ENCODE measurements around the gene TPT1. TPM values are rescaled to one million over a fixed set of nuclear protein-coding genes. Genes with fewer than 3 reads are reported as not detected.
"Not testable (repeated sequence)": the region's sequence is repeated elsewhere in the genome, so short reads cannot be mapped to it uniquely, and the experiment has no call there.

Gene TPT1
- total RNA-seq, 5 donors from 2014 or later (not counting 1 experiment from before 2014, with no cell fraction given), result 6,680 to 8,997 (median 7,956) TPM

DNA sequence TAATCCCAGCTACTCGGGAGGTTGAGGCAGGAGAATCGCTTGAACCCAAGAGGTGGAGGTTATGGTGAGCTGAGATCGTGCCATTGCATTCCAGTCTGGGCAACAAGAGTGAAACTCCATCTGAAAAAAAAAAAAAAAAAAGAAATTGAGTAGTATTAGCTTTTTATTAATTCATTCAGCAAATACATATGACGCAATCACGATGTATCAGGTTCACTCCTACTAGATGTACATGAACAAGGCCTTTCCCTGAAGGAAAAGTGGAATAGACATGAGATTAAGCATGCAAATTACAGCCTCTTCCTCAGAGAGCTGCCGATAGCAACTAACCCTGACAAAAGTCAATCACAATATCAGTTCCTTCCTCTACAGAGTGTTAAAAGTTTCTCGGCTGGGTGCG lies 9.2 kb upstream of the TPT1 start:
- no peak overlapping the region for H3K4me3 Mint-ChIP-seq
- H3K27me3 ChIP-seq (replicated peaks in 1 of 2; ENCODE audit: control insufficient read depth in 2 of 2, extremely low read depth in 1 of 2, insufficient read depth in 2 of 2, low read length in 1 of 2), result no peaks in the 10 kb centered on the region
- no peak overlapping the region for H3K4me3 ChIP-seq (ENCODE audit: control insufficient read depth in 1 of 2, extremely low read depth in 1 of 2, low read length in 1 of 2)
- no peak overlapping the region for H3K27ac Mint-ChIP-seq
- DNase-seq, result no peak
- POLR2A ChIA-PET, result interaction anchor here in 1 of 2 donors (0.6 kb wide), 2 partner anchors 13 to 245 kb away, joined by 5 read pairs; no protein-coding TSS in a partner anchor
- H3K36me3 ChIP-seq (ENCODE audit: control insufficient read depth in 2 of 2, extremely low read depth in 1 of 2, insufficient read depth in 1 of 2, low read length in 1 of 2), result peaks cover 0 to 51% of the 10 kb centered on the region in 2 donors
- H3K4me1 ChIP-seq (ENCODE audit: control insufficient read depth in 1 of 2, extremely low read depth in 1 of 2, insufficient read depth in 2 of 2, low read length in 2 of 2), result no peaks in the 10 kb centered on the region
- H3K4me1 Mint-ChIP-seq, result peaks cover 0 to 10% (median 8%) of the 10 kb centered on the region in 3 donors
- H3K27ac ChIP-seq (ENCODE audit: low read length), result no peak overlapping the region
- no peak for ATAC-seq (replicated peaks in 1 of 4)
- WGBS (ENCODE audit: insufficient coverage), result 100% methylated on average over 3 of the region's 8 CpGs
- CTCF ChIA-PET, result interaction anchor here in 1 of 2 donors (0.6 to 0.8 kb wide), 3 partner anchors 8 to 107 kb away, joined by 3 read pairs; no protein-coding TSS in a partner anchor
- H3K9me3 ChIP-seq, result no peaks in the 10 kb centered on the region
- H3K27me3 Mint-ChIP-seq, result no peaks in the 10 kb centered on the region
- no peaks in the 10 kb centered on the region for H3K9me3 Mint-ChIP-seq
- H3K36me3 Mint-ChIP-seq, result peaks cover 38% of the 10 kb centered on the region

DNA sequence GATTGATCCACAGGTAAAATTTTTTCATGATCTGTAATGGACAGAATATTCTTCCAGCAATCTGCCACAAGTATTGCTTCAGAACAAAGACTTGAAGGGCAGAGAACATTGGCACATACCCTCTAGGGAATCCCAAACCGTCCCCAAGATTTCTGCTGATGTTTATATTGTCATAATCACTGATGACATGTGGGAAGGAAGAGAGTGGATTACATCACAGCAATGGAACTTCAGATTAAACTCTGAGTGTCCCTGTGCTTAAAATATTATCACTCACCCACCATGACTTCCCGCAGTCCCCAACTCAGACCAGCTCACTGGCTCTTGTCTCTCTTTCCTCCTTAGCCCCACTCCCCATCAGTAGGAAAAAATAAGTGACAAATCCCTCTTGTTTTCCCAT lies 8.5 kb upstream of the TPT1 start:
- ChIA-PET CTCF (interaction anchor here in 1 of 2 donors (0.6 to 0.8 kb wide), 3 partner anchors 8 to 108 kb away, joined by 3 read pairs; no protein-coding TSS in a partner anchor), POLR2A (interaction anchor here (0.6 to 0.7 kb wide), 2 partner anchors 12 to 13 kb away, joined by 5 to 10 read pairs; no protein-coding TSS in a partner anchor)
- ATAC-seq (replicated peaks in 1 of 4), result no peak
- H3K9me3 Mint-ChIP-seq, result no peaks in the 10 kb centered on the region
- peaks cover 41% of the 10 kb centered on the region for H3K36me3 Mint-ChIP-seq
- H3K27me3 ChIP-seq (replicated peaks in 1 of 2; ENCODE audit: control insufficient read depth in 2 of 2, extremely low read depth in 1 of 2, insufficient read depth in 2 of 2, low read length in 1 of 2), result no peaks in the 10 kb centered on the region
- peaks cover 0 to 12% (median 10%) of the 10 kb centered on the region in 3 donors for H3K4me1 Mint-ChIP-seq
- no peaks in the 10 kb centered on the region for H3K4me1 ChIP-seq (ENCODE audit: control insufficient read depth in 1 of 2, extremely low read depth in 1 of 2, insufficient read depth in 2 of 2, low read length in 2 of 2)
- no peak overlapping the region for H3K4me3 ChIP-seq (ENCODE audit: control insufficient read depth in 1 of 2, extremely low read depth in 1 of 2, low read length in 1 of 2)
- 86% methylated on average over 1 of the region's 2 CpGs for WGBS (ENCODE audit: insufficient coverage)
- no peaks in the 10 kb centered on the region for H3K27me3 Mint-ChIP-seq
- no peak overlapping the region for H3K27ac Mint-ChIP-seq
- no peak for DNase-seq
- H3K27ac ChIP-seq (ENCODE audit: low read length), result no peak overlapping the region
- no peak overlapping the region for H3K4me3 Mint-ChIP-seq
- no peaks in the 10 kb centered on the region for H3K9me3 ChIP-seq
- peaks cover 0 to 53% of the 10 kb centered on the region in 2 donors for H3K36me3 ChIP-seq (ENCODE audit: control insufficient read depth in 2 of 2, extremely low read depth in 1 of 2, insufficient read depth in 1 of 2, low read length in 1 of 2)

DNA sequence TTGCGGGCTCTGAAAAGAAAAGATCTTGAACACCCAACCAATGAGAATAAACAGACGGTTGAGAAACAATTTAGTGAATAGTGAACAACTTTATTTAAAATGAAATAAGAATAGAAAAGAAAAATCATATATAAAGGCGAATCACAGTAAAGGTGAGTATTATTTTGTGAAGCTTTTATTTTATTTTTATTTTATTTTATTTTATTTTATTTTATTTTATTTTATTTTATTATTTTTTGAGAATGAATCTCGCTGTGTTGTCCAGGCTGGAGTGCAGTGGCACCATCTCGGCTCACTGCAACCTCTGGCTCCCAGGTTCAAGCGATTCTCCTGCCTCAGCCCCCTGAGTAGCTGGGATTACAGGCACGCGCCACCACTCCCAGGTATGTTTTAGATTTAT lies 3.1 kb upstream of the TPT1 start:
- Mint-ChIP-seq H3K36me3 (peaks cover 31% of the 10 kb centered on the region), H3K4me1 (peaks cover 31 to 38% (median 38%) of the 10 kb centered on the region in 3 donors)
- H3K9me3 ChIP-seq; H3K27ac Mint-ChIP-seq; H3K9me3 Mint-ChIP-seq; DNase-seq; H3K4me3 Mint-ChIP-seq; H3K27ac ChIP-seq (ENCODE audit: low read length); H3K4me3 ChIP-seq (ENCODE audit: control insufficient read depth in 1 of 2, extremely low read depth in 1 of 2, low read length in 1 of 2); ATAC-seq (replicated peaks in 1 of 4); H3K27me3 ChIP-seq (replicated peaks in 1 of 2; ENCODE audit: control insufficient read depth in 2 of 2, extremely low read depth in 1 of 2, insufficient read depth in 2 of 2, low read length in 1 of 2); H3K27me3 Mint-ChIP-seq: not testable (repeated sequence)
- peaks cover 0 to 37% of the 10 kb centered on the region in 2 donors for H3K36me3 ChIP-seq (ENCODE audit: control insufficient read depth in 2 of 2, extremely low read depth in 1 of 2, insufficient read depth in 1 of 2, low read length in 1 of 2)
- ChIA-PET POLR2A (interaction anchor here in 1 of 2 donors (0.5 to 0.6 kb wide), 3 partner anchors 21 to 1041 kb away, joined by 3 read pairs; no protein-coding TSS in a partner anchor), CTCF (interaction anchor here in 1 of 2 donors (1.0 kb wide), 1 partner anchor 27 kb away, joined by 3 read pairs; no protein-coding TSS in a partner anchor)
- no CpG with 5 or more reads among the region's 8 CpGs for WGBS (ENCODE audit: insufficient coverage)
- peaks cover 8 to 20% of the 10 kb centered on the region in 2 experiments for H3K4me1 ChIP-seq (ENCODE audit: control insufficient read depth in 1 of 2, extremely low read depth in 1 of 2, insufficient read depth in 2 of 2, low read length in 2 of 2)

DNA sequence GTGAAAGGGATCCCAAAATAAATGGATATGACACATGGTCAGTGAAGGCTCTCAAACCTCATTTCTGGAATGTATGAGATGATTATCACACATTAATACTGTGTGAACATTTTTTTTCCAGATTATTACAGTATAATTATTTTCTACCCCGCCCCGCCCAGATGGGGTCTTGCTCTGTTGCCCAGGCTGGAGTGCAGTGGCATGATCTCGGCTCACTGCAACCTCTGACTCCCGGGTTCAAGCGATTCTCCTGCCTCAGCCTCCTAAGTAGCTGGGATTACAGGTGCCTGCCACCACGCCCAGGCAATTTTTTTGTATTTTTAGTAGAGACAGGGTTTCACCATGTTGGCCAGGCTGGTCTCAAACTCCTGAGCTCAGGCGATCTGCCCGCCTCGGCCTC lies 2.1 kb upstream of the TPT1 start:
- WGBS (ENCODE audit: insufficient coverage), result 100% methylated on average over 1 of the region's 9 CpGs
- Histone ChIP-seq H3K4me1 (ENCODE audit: control insufficient read depth in 1 of 2, extremely low read depth in 1 of 2, insufficient read depth in 2 of 2, low read length in 2 of 2) (peaks cover 13 to 25% of the 10 kb centered on the region in 2 experiments), H3K36me3 (ENCODE audit: control insufficient read depth in 2 of 2, extremely low read depth in 1 of 2, insufficient read depth in 1 of 2, low read length in 1 of 2) (peaks cover 0 to 41% of the 10 kb centered on the region in 2 donors)
- not testable (repeated sequence) for DNase-seq; H3K27ac ChIP-seq (ENCODE audit: low read length); H3K27me3 Mint-ChIP-seq; ATAC-seq (replicated peaks in 1 of 4); H3K9me3 ChIP-seq; H3K27me3 ChIP-seq (replicated peaks in 1 of 2; ENCODE audit: control insufficient read depth in 2 of 2, extremely low read depth in 1 of 2, insufficient read depth in 2 of 2, low read length in 1 of 2); H3K4me3 ChIP-seq (ENCODE audit: control insufficient read depth in 1 of 2, extremely low read depth in 1 of 2, low read length in 1 of 2); H3K27ac Mint-ChIP-seq; H3K9me3 Mint-ChIP-seq
- peaks cover 37% of the 10 kb centered on the region for H3K36me3 Mint-ChIP-seq
- H3K4me1 Mint-ChIP-seq, result peaks cover 40 to 48% (median 47%) of the 10 kb centered on the region in 3 donors
- ChIA-PET POLR2A (interaction anchor here (0.6 to 0.7 kb wide), 2 partner anchors 11 to 34 kb away, joined by 3 to 4 read pairs; no protein-coding TSS in a partner anchor), CTCF (interaction anchor here in 1 of 2 donors (0.5 kb wide), 1 partner anchor 28 kb away, joined by 3 read pairs; no protein-coding TSS in a partner anchor)
- peak overlapping the region; percentile 34 to 96 (median 55) for H3K4me3 Mint-ChIP-seq

DNA sequence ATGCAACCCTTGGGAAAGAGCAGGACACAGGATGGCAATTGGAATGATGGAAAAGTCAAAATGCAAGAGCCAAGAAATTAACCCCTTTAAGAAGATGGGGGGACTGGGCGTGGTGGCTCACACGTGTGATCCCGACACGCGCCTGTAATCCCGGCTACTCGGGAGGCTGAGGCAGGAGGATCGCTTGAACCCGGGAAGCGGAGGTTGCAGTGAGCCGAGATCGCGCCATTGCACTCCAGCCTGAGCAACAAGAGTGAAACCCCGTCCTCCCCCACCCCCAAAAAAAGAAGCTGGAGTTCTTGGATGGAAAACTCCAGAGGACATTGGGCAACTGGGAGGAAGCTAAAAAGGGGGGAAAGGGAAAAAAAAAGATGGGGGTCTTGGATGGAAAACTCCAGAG lies 1.7 kb upstream of the TPT1 start:
- not testable (repeated sequence) for H3K27me3 Mint-ChIP-seq; ATAC-seq (replicated peaks in 1 of 4); H3K9me3 Mint-ChIP-seq; H3K9me3 ChIP-seq; DNase-seq; H3K4me3 ChIP-seq (ENCODE audit: control insufficient read depth in 1 of 2, extremely low read depth in 1 of 2, low read length in 1 of 2); H3K27me3 ChIP-seq (replicated peaks in 1 of 2; ENCODE audit: control insufficient read depth in 2 of 2, extremely low read depth in 1 of 2, insufficient read depth in 2 of 2, low read length in 1 of 2); H3K27ac ChIP-seq (ENCODE audit: low read length)
- Mint-ChIP-seq H3K4me1 (peaks cover 45 to 51% (median 49%) of the 10 kb centered on the region in 3 donors), H3K27ac (peak overlapping the region; percentile 99), H3K4me3 (peak overlapping the region; percentile 96 to 98 (median 98)), H3K36me3 (peaks cover 37% of the 10 kb centered on the region)
- WGBS (ENCODE audit: insufficient coverage), result no CpG with 5 or more reads among the region's 14 CpGs
- ChIA-PET CTCF (interaction anchor here (0.5 to 1.3 kb wide), 2 partner anchors 7 to 28 kb away, joined by 3 read pairs; no protein-coding TSS in a partner anchor), POLR2A (interaction anchor here (0.6 to 0.7 kb wide), 2 partner anchors 10 to 33 kb away, joined by 3 to 4 read pairs; no protein-coding TSS in a partner anchor)
- Histone ChIP-seq H3K36me3 (ENCODE audit: control insufficient read depth in 2 of 2, extremely low read depth in 1 of 2, insufficient read depth in 1 of 2, low read length in 1 of 2) (peaks cover 0 to 41% of the 10 kb centered on the region in 2 donors), H3K4me1 (ENCODE audit: control insufficient read depth in 1 of 2, extremely low read depth in 1 of 2, insufficient read depth in 2 of 2, low read length in 2 of 2) (peaks cover 15 to 28% of the 10 kb centered on the region in 2 experiments)

DNA sequence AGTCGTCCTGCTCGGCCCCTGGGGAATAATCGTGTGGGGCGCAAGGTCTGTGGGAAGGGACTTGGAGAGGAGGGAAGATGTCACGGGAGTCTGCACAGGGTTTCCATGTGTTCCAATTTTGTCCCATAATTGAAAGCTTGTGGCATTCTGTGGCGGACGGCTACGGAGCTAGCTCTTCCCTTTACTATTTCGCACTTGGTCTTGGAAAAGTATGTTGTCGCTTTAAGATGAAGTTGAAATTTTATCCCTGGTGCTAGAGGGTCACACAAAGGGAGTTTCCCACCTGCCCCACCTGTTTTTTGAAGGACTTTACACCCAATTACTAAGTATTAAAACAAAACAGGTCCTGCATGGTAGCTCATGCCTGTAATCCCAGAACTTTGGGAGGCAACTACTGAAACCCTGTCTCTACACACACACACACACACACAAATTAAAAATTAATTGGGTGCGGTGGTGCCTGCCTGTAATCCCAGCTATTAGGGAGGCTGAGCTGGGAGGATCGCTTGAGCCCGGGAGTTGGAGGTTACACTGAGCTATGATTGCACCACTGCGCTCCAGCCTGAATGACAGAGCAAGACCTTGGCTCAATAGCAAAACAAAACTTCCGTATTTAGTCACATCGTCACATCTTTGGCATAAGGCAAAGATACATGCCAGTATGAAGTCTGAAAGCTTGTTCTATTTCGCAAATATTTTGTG lies 967 bp upstream of the TPT1 start:
- Histone ChIP-seq H3K27me3 (replicated peaks in 1 of 2; ENCODE audit: control insufficient read depth in 2 of 2, extremely low read depth in 1 of 2, insufficient read depth in 2 of 2, low read length in 1 of 2) (no peaks in the 10 kb centered on the region), H3K4me1 (ENCODE audit: control insufficient read depth in 1 of 2, extremely low read depth in 1 of 2, insufficient read depth in 2 of 2, low read length in 2 of 2) (peaks cover 15 to 31% of the 10 kb centered on the region in 2 experiments), H3K27ac (ENCODE audit: low read length) (peak overlapping the region; percentile 57), H3K4me3 (ENCODE audit: control insufficient read depth in 1 of 2, extremely low read depth in 1 of 2, low read length in 1 of 2) (peak overlapping the region; percentile 70 to 72), H3K36me3 (ENCODE audit: control insufficient read depth in 2 of 2, extremely low read depth in 1 of 2, insufficient read depth in 1 of 2, low read length in 1 of 2) (peaks cover 0 to 41% of the 10 kb centered on the region in 2 donors), H3K9me3 (no peaks in the 10 kb centered on the region)
- peaks cover 52 to 54% (median 52%) of the 10 kb centered on the region in 3 donors for H3K4me1 Mint-ChIP-seq
- H3K27me3 Mint-ChIP-seq, result no peaks in the 10 kb centered on the region
- ChIA-PET POLR2A (interaction anchor here (0.5 to 2.5 kb wide), 10 partner anchors 10 to 837 kb away, joined by 3 to 12 read pairs (median 4); partner anchors contain the start of gene GTF2F2 (in 1 of the 2)), CTCF (interaction anchor here (0.6 to 1.4 kb wide), 11 partner anchors 8 to 1549 kb away, joined by 3 to 6 read pairs (median 4); partner anchors contain the start of gene SLC25A30 (in 1 of the 2))
- peak overlapping the region; percentile 99 for H3K27ac Mint-ChIP-seq
- 37% methylated on average over 8 of the region's 17 CpGs for WGBS (ENCODE audit: insufficient coverage)
- peak overlapping the region; percentile 96 to 98 (median 98) for H3K4me3 Mint-ChIP-seq
- peaks cover 40% of the 10 kb centered on the region for H3K36me3 Mint-ChIP-seq
- ATAC-seq (replicated peaks in 1 of 4) (no peak), DNase-seq (no peak)
- H3K9me3 Mint-ChIP-seq, result no peaks in the 10 kb centered on the region

All from T-cell (primary cell).